OCI-LY1 (cell line): ENCODE results near the gene NTRK3.

ENCODE experiments used
- H2AFZ ChIP-seq: fragments of 200-600 bp; sonication (generic), shearing (Covaris generic); 2 replicates; pipeline ENCODE4 v1.6.0; 2014; ENCODE audit warnings: antibody characterized with exemption, mild to moderate bottlenecking, low read length
- H3F3A ChIP-seq: fragments of 200-600 bp; sonication (generic), shearing (Covaris generic); 2 replicates; pipeline ENCODE4 v1.6.0; 2014; ENCODE audit warnings: mild to moderate bottlenecking, antibody characterized with exemption, low read length, moderate library complexity; ENCODE audit not compliant: insufficient read depth
- H3K27ac ChIP-seq: fragments of 200-600 bp; sonication (generic); 2 replicates; pipeline ENCODE4 v1.5.1; 2014; ENCODE audit warnings: low read length, mixed run types, mild to moderate bottlenecking, low read depth; ENCODE audit not compliant: poor library complexity, severe bottlenecking
- H3K27me3 ChIP-seq: fragments of 200-600 bp; sonication (generic); 2 replicates; pipeline ENCODE4 v1.6.0; 2014; ENCODE audit warnings: antibody characterized with exemption, mild to moderate bottlenecking, low read length, moderate library complexity; ENCODE audit not compliant: insufficient read depth
- H3K36me3 ChIP-seq: fragments of 200-600 bp; sonication (generic); 2 replicates; pipeline ENCODE4 v1.6.1; 2014; ENCODE audit warnings: mild to moderate bottlenecking, antibody characterized with exemption, low read length, moderate library complexity, mixed read lengths; ENCODE audit not compliant: insufficient read depth
- H3K4me1 ChIP-seq: fragments of 200-600 bp; sonication (generic); 2 replicates; pipeline ENCODE4 v1.5.1; 2014; ENCODE audit warnings: mild to moderate bottlenecking, low read length, moderate library complexity; ENCODE audit not compliant: insufficient read depth, severe bottlenecking
- H3K4me2 ChIP-seq: fragments of 200-600 bp; sonication (generic), shearing (Covaris generic); 2 replicates; pipeline ENCODE4 v1.6.1; 2014; ENCODE audit warnings: low read length
- H3K4me3 ChIP-seq: fragments of 200-600 bp; sonication (generic); 2 replicates; pipeline ENCODE4 v1.5.1; 2014; ENCODE audit warnings: low read length, low read depth, mild to moderate bottlenecking, mixed read lengths; ENCODE audit not compliant: poor library complexity, severe bottlenecking
- H3K79me2 ChIP-seq: fragments of 200-600 bp; shearing (Covaris generic); 2 replicates; pipeline ENCODE4 v1.6.1; 2016; ENCODE audit warnings: mixed run types, low read length, mixed read lengths; ENCODE audit not compliant: insufficient read depth
- H3K9ac ChIP-seq: fragments of 200-600 bp; sonication (generic), shearing (Covaris generic); 2 replicates; pipeline ENCODE4 v1.6.1; 2014; ENCODE audit warnings: mild to moderate bottlenecking, low read length, mixed read lengths
- H3K9me2 ChIP-seq: fragments of 200-600 bp; sonication (generic), shearing (Covaris generic); 2 replicates; pipeline ENCODE4 v1.6.1; 2014; ENCODE audit warnings: low read depth, mild to moderate bottlenecking, low read length, mixed read lengths
- H3K9me3 ChIP-seq: fragments of 200-600 bp; shearing (Covaris generic); 2 replicates; pipeline ENCODE4 v1.6.1; 2014; ENCODE audit warnings: low read length, mixed read lengths
- H4K20me1 ChIP-seq: fragments of 200-600 bp; sonication (generic), shearing (Covaris generic); 2 replicates; pipeline ENCODE4 v1.6.0; 2016; ENCODE audit warnings: mild to moderate bottlenecking, low read length; ENCODE audit not compliant: insufficient read depth
- CTCF ChIP-seq: fragments of 200-600 bp; sonication (generic), shearing (Covaris generic); IDR thresholded peaks from 2 replicates; pipeline ENCODE4 v1.5.1; 2017; ENCODE audit warnings: mild to moderate bottlenecking, antibody characterized with exemption, low read length, moderate library complexity, mixed read lengths
- EZH2 ChIP-seq: fragments of 200-600 bp; sonication (generic), shearing (Covaris generic); IDR thresholded peaks from 2 replicates; pipeline ENCODE4 v1.8.0; 2017; ENCODE audit warnings: borderline replicate concordance, mixed run types, mild to moderate bottlenecking, antibody characterized with exemption, low read length, moderate library complexity, mixed read lengths

NTRK3 gene

GRCh38 chr15:88223084-88223483, 33.5 kb downstream of the NTRK3 start:
- Histone ChIP-seq H3K9me3 (no peaks in the 10 kb centered on the region), H3K9me2 (no peaks in the 10 kb centered on the region), H3K79me2 (no peaks in the 10 kb centered on the region), H3K27me3 (no peaks in the 10 kb centered on the region), H3F3A (no peaks in the 10 kb centered on the region), H3K4me2 (no peak overlapping the region), H2AFZ (no peak overlapping the region), H3K4me3 (no peak overlapping the region), H3K36me3 (no peaks in the 10 kb centered on the region), H4K20me1 (no peaks in the 10 kb centered on the region), H3K27ac (no peak overlapping the region), H3K4me1 (no peaks in the 10 kb centered on the region), H3K9ac (no peak overlapping the region)
- TF ChIP-seq CTCF (no peak), EZH2 (no peak)

- H3K9me3 ChIP-seq: no peaks in the 10 kb centered on the region
- no peaks in the 10 kb centered on the region for H4K20me1 ChIP-seq
- no peak overlapping the region for H2AFZ ChIP-seq
- H3K4me2 ChIP-seq: no peak overlapping the region
- TF ChIP-seq CTCF (no peak), EZH2 (no peak)
- H3F3A ChIP-seq: no peaks in the 10 kb centered on the region
- no peaks in the 10 kb centered on the region for H3K27me3 ChIP-seq
- no peaks in the 10 kb centered on the region for H3K36me3 ChIP-seq
- no peak overlapping the region for H3K27ac ChIP-seq
- H3K79me2 ChIP-seq: no peaks in the 10 kb centered on the region
- H3K9me2 ChIP-seq: no peaks in the 10 kb centered on the region
- H3K9ac ChIP-seq: no peak overlapping the region
- H3K4me3 ChIP-seq: no peak overlapping the region
- no peaks in the 10 kb centered on the region for H3K4me1 ChIP-seq
These were observed 34.7 kb downstream of the NTRK3 start for GRCh38 chr15:88221836-88222235.

- Histone ChIP-seq H3K9ac (no peak overlapping the region), H2AFZ (no peak overlapping the region)
- TF ChIP-seq CTCF (no peak), EZH2 (no peak)
These were observed 35.9 kb downstream of the NTRK3 start for GRCh38 chr15:88220443-88221335.

More at GRCh38 chr15:88220443-88221335, 35.9 kb downstream of the NTRK3 start:
- no peaks in the 10 kb centered on the region for H3K4me1 ChIP-seq
- H3K4me3 ChIP-seq: no peak overlapping the region
- no peaks in the 10 kb centered on the region for H3K9me2 ChIP-seq
- H3K9me3 ChIP-seq: no peaks in the 10 kb centered on the region
- H4K20me1 ChIP-seq: no peaks in the 10 kb centered on the region
- no peaks in the 10 kb centered on the region for H3F3A ChIP-seq
- no peaks in the 10 kb centered on the region for H3K27me3 ChIP-seq
- H3K36me3 ChIP-seq: no peaks in the 10 kb centered on the region
- no peak overlapping the region for H3K27ac ChIP-seq
- no peak overlapping the region for H3K4me2 ChIP-seq
- H3K79me2 ChIP-seq: no peaks in the 10 kb centered on the region
